Progenitor cell of endocrine pancreas (in vitro differentiated cells): ENCODE data around the gene SUPT3H. TPM values are rescaled to one million over a fixed set of nuclear protein-coding genes. Genes with fewer than 3 reads are reported as not detected.

Experiments
- DNase-seq: peaks from one replicate; pipeline ENCODE4 v3.0.0; 2021; ENCODE audit warnings: low spot score; ENCODE audit not compliant: unreplicated experiment
- H3K27ac Mint-ChIP-seq: 2 replicates; pipeline ENCODE4 v1.8.0; 2021; ENCODE audit warnings: mild to moderate bottlenecking, moderate library complexity, mixed read lengths
- H3K27me3 Mint-ChIP-seq: 2 replicates; pipeline ENCODE4 v1.8.0; 2021; ENCODE audit warnings: mixed read lengths
- H3K36me3 Mint-ChIP-seq: 2 replicates; pipeline ENCODE4 v1.8.0; 2022; ENCODE audit warnings: mixed read lengths; ENCODE audit not compliant: insufficient read depth
- H3K4me1 Mint-ChIP-seq: 2 replicates; pipeline ENCODE4 v1.8.0; 2021; ENCODE audit warnings: low read depth, mixed read lengths
- H3K4me3 Mint-ChIP-seq: 2 replicates; pipeline ENCODE4 v1.8.0; 2021; ENCODE audit warnings: low read depth, mild to moderate bottlenecking, moderate library complexity, mixed read lengths
- H3K9me3 Mint-ChIP-seq: 2 replicates; pipeline ENCODE4 v1.8.0; 2021; ENCODE audit warnings: low read depth, mixed read lengths
- total RNA-seq: library from RNA; stranded (reverse); gene quantifications from 2 replicates; pipeline ENCODE4 v1.2.1, GENCODE V29; 2021
- TF ChIP-seq, protein P1 (sequence below): fragments of 200-600 bp; sonication (generic); IDR thresholded peaks from one replicate; pipeline ENCODE4 v1.5.0; 2021; ENCODE audit warnings: antibody characterized with exemption, mild to moderate bottlenecking; ENCODE audit not compliant: unreplicated experiment

Gene SUPT3H
- total RNA-seq, 1 donor from 2014 or later = 40.5 TPM

DNA sequence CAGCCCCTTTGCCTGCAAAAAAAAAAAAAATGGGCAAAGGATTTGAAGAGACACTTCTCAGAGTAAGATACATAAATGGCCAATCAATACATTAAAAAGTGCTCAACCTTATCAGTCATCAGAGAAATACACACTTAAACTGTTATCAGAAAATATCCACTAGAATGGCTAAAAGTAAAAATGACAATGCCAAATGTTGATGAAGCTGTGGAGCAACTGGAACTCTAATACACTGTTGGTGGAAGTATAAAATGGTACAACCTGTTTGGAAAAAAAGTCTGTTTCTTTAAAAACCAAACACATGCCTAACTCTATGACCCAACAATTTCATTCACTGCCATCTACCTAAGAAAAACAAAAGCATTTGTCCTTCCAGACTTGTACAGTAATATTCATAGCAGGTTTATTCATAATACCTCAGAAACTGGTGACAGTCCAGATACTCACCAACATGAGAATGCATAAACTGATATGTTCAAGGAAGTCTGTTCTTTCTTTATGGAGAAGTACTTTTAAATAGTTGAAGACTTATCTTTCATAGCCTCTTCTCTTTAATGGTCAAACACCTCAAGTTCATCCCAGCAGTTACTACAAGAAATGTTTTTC lies 428.0 kb downstream of the SUPT3H start:
- no peaks in the 10 kb centered on the region for H3K4me1 Mint-ChIP-seq
- peaks cover 30% of the 10 kb centered on the region for H3K9me3 Mint-ChIP-seq
- H3K4me3 Mint-ChIP-seq = no peak overlapping the region
- no peaks in the 10 kb centered on the region for H3K27me3 Mint-ChIP-seq
- DNase-seq = no peak
- H3K27ac Mint-ChIP-seq = no peak overlapping the region
- peaks cover 44% of the 10 kb centered on the region for H3K36me3 Mint-ChIP-seq
- TF ChIP-seq, protein P1, sequence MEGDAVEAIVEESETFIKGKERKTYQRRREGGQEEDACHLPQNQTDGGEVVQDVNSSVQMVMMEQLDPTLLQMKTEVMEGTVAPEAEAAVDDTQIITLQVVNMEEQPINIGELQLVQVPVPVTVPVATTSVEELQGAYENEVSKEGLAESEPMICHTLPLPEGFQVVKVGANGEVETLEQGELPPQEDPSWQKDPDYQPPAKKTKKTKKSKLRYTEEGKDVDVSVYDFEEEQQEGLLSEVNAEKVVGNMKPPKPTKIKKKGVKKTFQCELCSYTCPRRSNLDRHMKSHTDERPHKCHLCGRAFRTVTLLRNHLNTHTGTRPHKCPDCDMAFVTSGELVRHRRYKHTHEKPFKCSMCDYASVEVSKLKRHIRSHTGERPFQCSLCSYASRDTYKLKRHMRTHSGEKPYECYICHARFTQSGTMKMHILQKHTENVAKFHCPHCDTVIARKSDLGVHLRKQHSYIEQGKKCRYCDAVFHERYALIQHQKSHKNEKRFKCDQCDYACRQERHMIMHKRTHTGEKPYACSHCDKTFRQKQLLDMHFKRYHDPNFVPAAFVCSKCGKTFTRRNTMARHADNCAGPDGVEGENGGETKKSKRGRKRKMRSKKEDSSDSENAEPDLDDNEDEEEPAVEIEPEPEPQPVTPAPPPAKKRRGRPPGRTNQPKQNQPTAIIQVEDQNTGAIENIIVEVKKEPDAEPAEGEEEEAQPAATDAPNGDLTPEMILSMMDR = no peak

DNA sequence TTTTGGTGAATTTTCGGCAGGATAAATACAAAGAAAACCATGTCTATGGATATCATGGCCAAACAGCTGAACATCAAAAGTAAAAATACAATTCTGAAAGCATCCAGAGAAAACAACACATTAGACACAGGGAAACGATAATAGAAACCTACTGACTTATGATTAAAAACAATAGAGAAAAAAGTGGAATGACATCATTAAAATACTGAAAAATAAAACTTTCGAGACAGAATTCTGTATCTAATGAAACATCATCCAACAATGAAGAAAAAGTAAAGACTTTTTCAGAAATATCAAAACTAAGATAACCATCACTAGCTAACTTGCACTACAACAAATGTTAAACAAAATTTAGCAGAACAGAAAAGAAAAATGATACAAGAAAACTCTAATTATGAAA lies 434.2 kb downstream of the SUPT3H start:
- Mint-ChIP-seq H3K27me3 (no peaks in the 10 kb centered on the region), H3K9me3 (peaks cover 41% of the 10 kb centered on the region), H3K36me3 (peaks cover 37% of the 10 kb centered on the region), H3K4me3 (no peak overlapping the region), H3K4me1 (peaks cover 7% of the 10 kb centered on the region), H3K27ac (no peak overlapping the region)
- TF ChIP-seq, protein P1 = no peak
- DNase-seq = no peak

DNA sequence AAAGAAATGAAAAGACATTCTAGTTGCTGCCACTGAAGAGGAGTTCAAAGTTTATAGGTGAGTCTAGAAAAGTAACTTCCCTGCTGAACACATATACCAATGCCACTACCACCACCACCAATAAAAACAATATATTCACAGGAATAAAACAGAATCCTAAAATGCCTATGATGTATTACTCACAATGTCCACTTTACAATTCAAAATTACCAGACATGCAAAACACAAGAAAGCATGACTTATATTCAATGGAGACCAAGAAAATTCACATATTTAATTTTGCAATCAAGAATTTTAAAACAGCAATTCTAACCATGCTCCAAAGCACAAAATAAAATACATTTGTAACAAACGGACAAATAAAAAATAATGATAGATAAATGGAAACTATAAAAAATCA lies 434.9 kb downstream of the SUPT3H start:
- Mint-ChIP-seq H3K27me3 (no peaks in the 10 kb centered on the region), H3K36me3 (peaks cover 37% of the 10 kb centered on the region), H3K27ac (no peak overlapping the region), H3K9me3 (peaks cover 41% of the 10 kb centered on the region), H3K4me3 (no peak overlapping the region), H3K4me1 (peaks cover 7% of the 10 kb centered on the region)
- DNase-seq = no peak
- TF ChIP-seq, protein P1 = no peak

DNA sequence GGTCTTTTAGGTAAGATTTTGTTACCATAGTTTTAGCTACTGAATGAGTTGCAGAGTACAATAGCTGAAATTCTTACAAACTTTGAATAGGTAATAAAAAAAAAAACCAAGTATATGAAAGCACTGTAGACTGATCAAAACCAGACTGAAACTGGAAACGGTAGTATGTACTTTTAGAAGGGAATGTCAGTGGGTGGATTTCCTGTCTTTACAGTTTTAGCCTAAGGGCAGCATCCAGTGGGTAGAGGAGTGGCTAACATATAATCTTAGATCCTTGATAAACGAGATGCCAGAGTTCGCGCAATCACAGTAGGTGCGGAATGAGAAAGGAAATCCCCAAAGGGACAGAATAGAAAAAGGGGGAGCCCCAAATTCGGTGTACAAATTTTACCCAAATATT lies 435.5 kb downstream of the SUPT3H start:
- H3K27me3 Mint-ChIP-seq = no peaks in the 10 kb centered on the region
- H3K36me3 Mint-ChIP-seq = peaks cover 33% of the 10 kb centered on the region
- no peak overlapping the region for H3K4me3 Mint-ChIP-seq
- no peak for DNase-seq
- peaks cover 7% of the 10 kb centered on the region for H3K4me1 Mint-ChIP-seq
- H3K9me3 Mint-ChIP-seq = peaks cover 38% of the 10 kb centered on the region
- TF ChIP-seq, protein P1 = no peak
- H3K27ac Mint-ChIP-seq = no peak overlapping the region

- peaks cover 7% of the 10 kb centered on the region for H3K4me1 Mint-ChIP-seq
- no peak overlapping the region for H3K27ac Mint-ChIP-seq
- H3K36me3 Mint-ChIP-seq = peaks cover 24% of the 10 kb centered on the region
- H3K27me3 Mint-ChIP-seq = no peaks in the 10 kb centered on the region
- H3K9me3 Mint-ChIP-seq = peaks cover 30% of the 10 kb centered on the region
- DNase-seq = no peak
- no peak overlapping the region for H3K4me3 Mint-ChIP-seq
- TF ChIP-seq, protein P1 = no peak
Measured at GRCh38 chr6:44940367-44940766, 437.4 kb downstream of the SUPT3H start.
